Osteocyte (in vitro differentiated cells): ENCODE measurements around the gene CYRIA. TPM values are rescaled to one million over a fixed set of nuclear protein-coding genes. Genes with fewer than 3 reads are reported as not detected.

Experiments
- DNase-seq: peaks from one replicate; pipeline ENCODE4 v3.0.0; 2021; ENCODE audit warnings: mixed read lengths; ENCODE audit not compliant: unreplicated experiment; ENCODE audit errors: extremely low spot score
- H3K27ac Mint-ChIP-seq: one replicate; pipeline ENCODE4 v1.8.0; 2021; ENCODE audit warnings: mild to moderate bottlenecking, mixed read lengths; ENCODE audit not compliant: unreplicated experiment
- H3K27me3 Mint-ChIP-seq: one replicate; pipeline ENCODE4 v1.8.0; 2021; ENCODE audit warnings: mixed read lengths; ENCODE audit not compliant: unreplicated experiment
- H3K36me3 Mint-ChIP-seq: one replicate; pipeline ENCODE4 v1.8.0; 2021; ENCODE audit warnings: mixed read lengths; ENCODE audit not compliant: unreplicated experiment
- H3K4me1 Mint-ChIP-seq: one replicate; pipeline ENCODE4 v1.8.0; 2021; ENCODE audit warnings: mixed read lengths; ENCODE audit not compliant: unreplicated experiment
- H3K4me3 Mint-ChIP-seq: one replicate; pipeline ENCODE4 v1.8.0; 2021; ENCODE audit warnings: mild to moderate bottlenecking, moderate library complexity, mixed read lengths; ENCODE audit not compliant: unreplicated experiment
- H3K9me3 Mint-ChIP-seq: one replicate; pipeline ENCODE4 v1.8.0; 2021; ENCODE audit warnings: mixed read lengths; ENCODE audit not compliant: unreplicated experiment
- CTCF ChIP-seq: fragments of 200-600 bp; sonication (generic); IDR thresholded peaks from 2 replicates; pipeline ENCODE4 v1.5.0; 2021; ENCODE audit warnings: antibody characterized with exemption, mild to moderate bottlenecking, moderate library complexity
- total RNA-seq: library from RNA; stranded (reverse); gene quantifications from 2 replicates; pipeline ENCODE4 v1.2.1, GENCODE V29; 2021

The CYRIA gene
- total RNA-seq, 1 donor from 2014 or later, result 2.8 TPM

- Mint-ChIP-seq H3K4me3 (no peak overlapping the region), H3K27me3 (peaks cover 4% of the 10 kb centered on the region), H3K36me3 (no peaks in the 10 kb centered on the region), H3K9me3 (no peaks in the 10 kb centered on the region), H3K4me1 (peaks cover 29% of the 10 kb centered on the region), H3K27ac (no peak overlapping the region)
- TF ChIP-seq CTCF, result no peak
- DNase-seq, result no peak
Measured at GRCh38 chr2:16622399-16622968, 43.1 kb downstream of the CYRIA start.

GRCh38 chr2:16621316-16621715, 44.3 kb downstream of the CYRIA start:
- no peak for TF ChIP-seq CTCF
- Mint-ChIP-seq H3K4me3 (no peak overlapping the region), H3K36me3 (no peaks in the 10 kb centered on the region), H3K27me3 (peaks cover 5% of the 10 kb centered on the region), H3K9me3 (no peaks in the 10 kb centered on the region), H3K27ac (no peak overlapping the region), H3K4me1 (peaks cover 23% of the 10 kb centered on the region)
- DNase-seq, result no peak

GRCh38 chr2:16620590-16620989, 45.0 kb downstream of the CYRIA start:
- Mint-ChIP-seq H3K9me3 (no peaks in the 10 kb centered on the region), H3K36me3 (no peaks in the 10 kb centered on the region), H3K4me3 (no peak overlapping the region), H3K27ac (no peak overlapping the region), H3K4me1 (peaks cover 21% of the 10 kb centered on the region), H3K27me3 (peaks cover 10% of the 10 kb centered on the region)
- no peak for DNase-seq
- TF ChIP-seq CTCF, result no peak

- no peak overlapping the region for H3K4me3 Mint-ChIP-seq
- peaks cover 19% of the 10 kb centered on the region for H3K27me3 Mint-ChIP-seq
- H3K9me3 Mint-ChIP-seq, result no peaks in the 10 kb centered on the region
- no peak overlapping the region for H3K27ac Mint-ChIP-seq
- no peaks in the 10 kb centered on the region for H3K36me3 Mint-ChIP-seq
- peaks cover 12% of the 10 kb centered on the region for H3K4me1 Mint-ChIP-seq
- DNase-seq, result no peak
- TF ChIP-seq CTCF, result no peak
Measured at GRCh38 chr2:16619576-16620245, 45.9 kb downstream of the CYRIA start.
